Vagina (tissue), 2 donors: ENCODE measurements around the gene TPSG1. TPM values are rescaled to one million over a fixed set of nuclear protein-coding genes. Genes with fewer than 3 reads are reported as not detected.

Source experiments
- DNase-seq, 2 donors: peaks; one replicate each; pipeline ENCODE4 v3.0.0-alpha.2; 2017; ENCODE audit errors: extremely low spot score in 2 of 2
- H3K27ac ChIP-seq: fragments of 200-600 bp; sonication (generic); one replicate; pipeline ENCODE4 v1.5.1; 2019
- H3K27me3 ChIP-seq: fragments of 200-600 bp; sonication (generic); one replicate; pipeline ENCODE4 v1.5.1; 2019
- H3K36me3 ChIP-seq, 2 donors: fragments of 200-600 bp; sonication (generic); one replicate each; pipeline ENCODE4 v1.5.1; 2017 to 2019
- H3K4me1 ChIP-seq: fragments of 200-600 bp; sonication (generic); one replicate; pipeline ENCODE4 v1.5.1; 2019
- H3K4me3 ChIP-seq, 2 donors: fragments of 200-600 bp; sonication (generic); 1 replicate in 1 of 2; 2 replicates in 1 of 2; pipeline ENCODE4 v1.5.1; 2016 to 2019
- H3K9me3 ChIP-seq: fragments of 200-600 bp; sonication (generic); one replicate; pipeline ENCODE4 v1.5.1; 2019
- CTCF ChIP-seq, 3 experiments: fragments of 450-650 bp in 2 of 3; fragments of 200-600 bp in 1 of 3; sonication (generic) in 1 of 3; IDR thresholded peaks; one replicate each; pipeline ENCODE4 v1.5.1; 2017 to 2019; ENCODE audit warnings: antibody characterized with exemption in 3 of 3, mild to moderate bottlenecking in 2 of 3, moderate library complexity in 2 of 3
- POLR2A ChIP-seq, 2 donors: fragments of 450-650 bp; IDR thresholded peaks; one replicate each; pipeline ENCODE4 v1.6.1; 2017; ENCODE audit warnings: antibody characterized with exemption in 2 of 2, mild to moderate bottlenecking in 2 of 2, moderate library complexity in 2 of 2
- POLR2AphosphoS5 ChIP-seq, 2 donors: sonication (generic); formaldehyde crosslinking; IDR thresholded peaks; one replicate each; pipeline ENCODE4 v1.9.0; 2017; ENCODE audit warnings: antibody characterized with exemption in 2 of 2, mild to moderate bottlenecking in 2 of 2, low read depth in 1 of 2; ENCODE audit not compliant: insufficient read depth in 1 of 2
- intact Hi-C: fragments of 100-400 bp; cut with DNase I; formaldehyde crosslinking; loops from one replicate; pipeline ENCODE4 v1.15.1; 2023
- total RNA-seq: library from RNA; depleted of rRNA; stranded (reverse); fragments of >200 nt; gene quantifications from one replicate; pipeline ENCODE4 v1.2.3, GENCODE V29; 2016

Gene TPSG1
- total RNA-seq, 1 donor from 2014 or later = not detected

GRCh38 chr16:1216296-1216619 is 8.8 kb downstream of the TPSG1 start:
- Histone ChIP-seq H3K36me3 (no peaks in the 10 kb centered on the region), H3K27ac (no peak overlapping the region)
- TF ChIP-seq CTCF (IDR thresholded peaks at IDR 0.05) (no peak), POLR2A (IDR thresholded peaks at IDR 0.05) (no peak), POLR2AphosphoS5 (IDR thresholded peaks at IDR 0.05; ENCODE audit: insufficient read depth in 1 of 2, low read depth in 1 of 2) (no peak)

GRCh38 chr16:1215574-1216295 is 9.3 kb downstream of the TPSG1 start:
- H3K9me3 ChIP-seq = no peaks in the 10 kb centered on the region
- H3K27me3 ChIP-seq = no peaks in the 10 kb centered on the region
- H3K4me3 ChIP-seq = no peak overlapping the region
- peaks cover 0 to under 1% of the 10 kb centered on the region in 2 donors for H3K36me3 ChIP-seq
- TF ChIP-seq POLR2AphosphoS5 (IDR thresholded peaks at IDR 0.05; ENCODE audit: insufficient read depth in 1 of 2, low read depth in 1 of 2) (no peak), CTCF (IDR thresholded peaks at IDR 0.05) (no peak), POLR2A (IDR thresholded peaks at IDR 0.05) (no peak)
- intact Hi-C loops = no loop called here
- DNase-seq = no peak
- H3K27ac ChIP-seq = no peak overlapping the region
- no peaks in the 10 kb centered on the region for H3K4me1 ChIP-seq

More at GRCh38 chr16:1216296-1216619, 8.8 kb downstream of the TPSG1 start:
- intact Hi-C loops = no loop called here
- DNase-seq = no peak
- Histone ChIP-seq H3K4me3 (no peak overlapping the region), H3K9me3 (no peaks in the 10 kb centered on the region), H3K4me1 (no peaks in the 10 kb centered on the region), H3K27me3 (no peaks in the 10 kb centered on the region)

GRCh38 chr16:1214719-1215118 is 10.3 kb downstream of the TPSG1 start:
- no peak for DNase-seq
- peaks cover 0 to 3% of the 10 kb centered on the region in 2 donors for H3K36me3 ChIP-seq
- no peak overlapping the region for H3K4me3 ChIP-seq
- no peak overlapping the region for H3K27ac ChIP-seq
- H3K4me1 ChIP-seq = no peaks in the 10 kb centered on the region
- no peak for TF ChIP-seq CTCF (IDR thresholded peaks at IDR 0.05)
- no peak for TF ChIP-seq POLR2AphosphoS5 (IDR thresholded peaks at IDR 0.05; ENCODE audit: insufficient read depth in 1 of 2, low read depth in 1 of 2)
- no peak for TF ChIP-seq POLR2A (IDR thresholded peaks at IDR 0.05)
- intact Hi-C loops = no loop called here
- H3K9me3 ChIP-seq = no peaks in the 10 kb centered on the region
- H3K27me3 ChIP-seq = no peaks in the 10 kb centered on the region

- no peaks in the 10 kb centered on the region for H3K27me3 ChIP-seq
- intact Hi-C loops = no loop called here
- no peaks in the 10 kb centered on the region for H3K9me3 ChIP-seq
- DNase-seq = no peak
- no peak overlapping the region for H3K27ac ChIP-seq
- TF ChIP-seq POLR2AphosphoS5 (IDR thresholded peaks at IDR 0.05; ENCODE audit: insufficient read depth in 1 of 2, low read depth in 1 of 2) (no peak), CTCF (IDR thresholded peaks at IDR 0.05) (no peak), POLR2A (IDR thresholded peaks at IDR 0.05) (no peak)
- no peak overlapping the region for H3K4me3 ChIP-seq
- peaks cover 0 to 3% of the 10 kb centered on the region in 2 donors for H3K36me3 ChIP-seq
- H3K4me1 ChIP-seq = no peaks in the 10 kb centered on the region
These were observed 11.2 kb downstream of the TPSG1 start for GRCh38 chr16:1213796-1214372.

GRCh38 chr16:1213231-1213630 is 11.8 kb downstream of the TPSG1 start:
- Histone ChIP-seq H3K27me3 (no peaks in the 10 kb centered on the region), H3K36me3 (peaks cover 0 to 3% of the 10 kb centered on the region in 2 donors), H3K27ac (no peak overlapping the region)

More at GRCh38 chr16:1213231-1213630, 11.8 kb downstream of the TPSG1 start:
- DNase-seq = no peak
- Histone ChIP-seq H3K4me3 (no peak overlapping the region), H3K9me3 (no peaks in the 10 kb centered on the region), H3K4me1 (no peaks in the 10 kb centered on the region)
- TF ChIP-seq POLR2AphosphoS5 (IDR thresholded peaks at IDR 0.05; ENCODE audit: insufficient read depth in 1 of 2, low read depth in 1 of 2) (no peak), POLR2A (IDR thresholded peaks at IDR 0.05) (no peak), CTCF (IDR thresholded peaks at IDR 0.05) (no peak)
- intact Hi-C loops = no loop called here
